Sciatic nerve (tissue), 2 donors: ENCODE results near the gene ZSCAN10. TPM values are rescaled to one million over a fixed set of nuclear protein-coding genes. Genes with fewer than 3 reads are reported as not detected.
"Not testable (repeated sequence)": the region's sequence is repeated elsewhere in the genome, so short reads cannot be mapped to it uniquely, and the experiment has no call there.

ENCODE experiments used
- ATAC-seq: fragments of 200-7000 bp; cut with Tn5 transposase; one replicate; pipeline ENCODE4 v1.9.1; 2020; ENCODE audit warnings: mild to moderate bottlenecking, moderate library complexity
- DNase-seq: peaks from one replicate; pipeline ENCODE4 v3.0.0-alpha.2; 2020; ENCODE audit warnings: low spot score
- intact Hi-C: fragments of 100-400 bp; cut with DNase I; formaldehyde crosslinking; loops from one replicate; pipeline ENCODE4 v1.14.2; 2022
- total RNA-seq: library from RNA; stranded (reverse); fragmentation: NEBNext Ultra II Directional; extraction: Animal tissue kit (Norgen Biotek cat#: 25700); gene quantifications from one replicate; pipeline ENCODE4 v1.2.1, GENCODE V29; 2021
- donor health status: DM: no; HTN: no; CAD: no.
- donor health status: DM: no; HTN: no; CAD: no.

The ZSCAN10 gene
- total RNA-seq, 1 donor from 2014 or later, result not detected

- intact Hi-C loops, result loop anchor here (10.0 kb wide), 2 partner anchors 58 to 108 kb away; partner anchors contain the start of gene ZNF205
- DNase-seq, result no peak
- no peak for ATAC-seq
Measured at GRCh38 chr16:3056336-3057180, 42.5 kb downstream of the ZSCAN10 start.

DNA sequence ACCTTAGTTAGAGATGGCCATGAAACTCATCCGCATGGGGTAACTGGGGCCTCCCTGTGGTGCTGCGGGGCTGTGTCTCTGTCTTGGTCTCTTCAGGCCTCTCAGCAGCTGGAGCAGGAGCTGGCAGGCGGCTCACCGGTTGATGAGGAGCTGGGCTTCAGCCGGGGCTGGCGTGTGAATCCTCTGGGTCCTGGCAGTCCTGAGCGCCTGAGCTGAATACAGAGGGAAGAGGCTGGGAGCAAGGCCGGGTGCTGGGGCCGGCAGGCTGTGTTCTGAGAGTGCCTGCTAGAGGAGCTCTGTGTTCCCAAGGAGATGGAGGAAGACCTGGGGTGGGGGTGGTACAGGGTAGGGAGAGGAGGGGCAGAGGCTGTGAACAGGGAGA lies 43.4 kb downstream of the ZSCAN10 start:
- not testable (repeated sequence) for ATAC-seq, DNase-seq
- intact Hi-C loops, result loop anchor here (10.0 kb wide), 2 partner anchors 59 to 109 kb away; partner anchors contain the start of gene ZNF205

- intact Hi-C loops, result loop anchor here (10.0 kb wide), 2 partner anchors 60 to 110 kb away; partner anchors contain the start of gene ZNF205
- DNase-seq (no peak), ATAC-seq (no peak)
Measured at GRCh38 chr16:3054965-3055733, 43.9 kb downstream of the ZSCAN10 start.

DNA sequence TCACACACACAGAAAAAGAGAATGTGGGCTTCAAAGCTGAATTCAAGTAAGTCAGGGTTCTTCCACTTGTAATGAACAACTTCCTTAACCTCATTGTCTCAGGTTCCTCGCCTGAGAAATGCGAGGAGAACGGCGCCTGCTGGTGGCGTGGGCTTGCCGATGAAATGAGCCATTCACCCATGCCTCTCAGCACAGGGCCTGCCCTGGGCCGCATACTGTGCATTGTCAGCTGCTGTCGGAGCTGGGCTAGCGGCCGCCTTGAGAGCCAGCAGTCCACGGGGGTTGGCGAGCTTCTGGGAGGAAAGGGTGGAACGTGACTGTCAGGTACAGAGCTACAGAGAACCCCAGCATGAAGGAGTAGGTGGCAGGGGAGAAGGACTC lies 45.8 kb downstream of the ZSCAN10 start:
- not testable (repeated sequence) for DNase-seq
- intact Hi-C loops, result loop anchor here (10.0 kb wide), 2 partner anchors 61 to 111 kb away; partner anchors contain the start of gene ZNF205

DNA sequence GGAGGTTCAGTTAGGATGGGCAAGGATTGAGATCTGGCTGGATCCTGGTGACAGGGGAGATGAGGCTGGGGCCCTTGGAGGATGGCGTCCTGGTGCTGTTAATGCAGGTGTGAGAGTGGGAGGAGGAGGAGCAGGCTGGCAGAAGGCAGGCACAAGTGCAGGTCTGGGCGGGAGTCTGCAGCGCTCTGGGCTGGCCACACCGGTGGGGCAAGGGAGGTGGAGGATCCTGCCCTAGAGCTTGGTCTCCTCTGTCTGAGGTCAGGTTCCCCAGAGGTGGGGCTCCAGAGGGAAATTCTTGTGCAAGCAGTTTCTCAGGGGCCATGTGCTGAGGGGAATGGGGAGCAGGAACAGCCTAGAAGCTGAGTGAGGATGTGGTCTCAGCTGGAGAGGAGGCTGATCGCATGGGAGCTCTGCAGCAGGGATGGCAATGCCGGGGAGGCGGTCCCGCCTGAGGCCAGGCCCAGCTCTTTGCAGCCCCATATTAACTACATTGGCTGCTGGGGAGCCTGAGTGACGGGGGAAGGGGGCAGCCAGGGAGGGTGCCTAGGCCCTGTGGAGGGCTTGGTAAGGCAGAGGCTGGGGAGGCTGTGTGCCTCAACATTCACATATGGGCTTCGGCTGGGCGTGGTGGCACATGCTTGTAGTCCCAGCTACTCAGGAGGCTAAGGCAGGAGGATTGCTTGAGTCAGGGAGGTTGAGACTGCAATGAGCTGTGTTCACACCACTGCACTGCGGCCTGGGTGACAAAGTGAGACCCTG lies 46.3 kb downstream of the ZSCAN10 start:
- intact Hi-C loops, result loop anchor here (10.0 kb wide), 2 partner anchors 62 to 112 kb away; partner anchors contain the start of gene ZNF205
- not testable (repeated sequence) for ATAC-seq, DNase-seq

More for the DNA sequence above, 45.8 kb downstream of the ZSCAN10 start:
- not testable (repeated sequence) for ATAC-seq

- ATAC-seq (no peak), DNase-seq (no peak)
- intact Hi-C loops, result loop anchor here (10.0 kb wide), 2 partner anchors 63 to 113 kb away; partner anchors contain the start of gene ZNF205
Measured at GRCh38 chr16:3051494-3051893, 47.6 kb downstream of the ZSCAN10 start.

DNA sequence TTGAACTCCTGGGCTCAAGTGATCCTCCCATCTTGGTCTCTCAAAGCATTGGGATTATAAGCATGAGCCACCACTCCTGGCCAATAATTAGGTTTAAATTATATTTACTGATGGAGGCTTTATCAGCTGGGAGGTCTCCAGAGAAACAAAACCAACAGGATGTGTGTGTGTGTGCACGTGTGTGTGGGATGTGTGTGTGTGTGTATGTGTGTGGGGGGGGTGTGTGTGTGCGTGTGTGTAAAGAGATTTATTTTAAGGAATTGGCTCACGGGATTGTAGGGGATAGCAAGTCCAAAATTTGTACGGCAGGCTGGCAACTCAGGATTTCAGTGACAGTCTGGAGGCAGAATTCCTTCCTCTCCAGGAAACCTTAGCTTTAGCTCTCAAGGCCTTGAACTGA lies 48.1 kb downstream of the ZSCAN10 start:
- intact Hi-C loops, result loop anchor here (10.0 kb wide), 2 partner anchors 64 to 114 kb away; partner anchors contain the start of gene ZNF205

GRCh38 chr16:3050487-3050886 lies 48.6 kb downstream of the ZSCAN10 start:
- ATAC-seq, result no peak
- intact Hi-C loops, result loop anchor here (10.0 kb wide), 2 partner anchors 64 to 114 kb away; partner anchors contain the start of gene ZNF205

More for the DNA sequence above, 48.1 kb downstream of the ZSCAN10 start:
- ATAC-seq, result no peak
- no peak for DNase-seq

DNA sequence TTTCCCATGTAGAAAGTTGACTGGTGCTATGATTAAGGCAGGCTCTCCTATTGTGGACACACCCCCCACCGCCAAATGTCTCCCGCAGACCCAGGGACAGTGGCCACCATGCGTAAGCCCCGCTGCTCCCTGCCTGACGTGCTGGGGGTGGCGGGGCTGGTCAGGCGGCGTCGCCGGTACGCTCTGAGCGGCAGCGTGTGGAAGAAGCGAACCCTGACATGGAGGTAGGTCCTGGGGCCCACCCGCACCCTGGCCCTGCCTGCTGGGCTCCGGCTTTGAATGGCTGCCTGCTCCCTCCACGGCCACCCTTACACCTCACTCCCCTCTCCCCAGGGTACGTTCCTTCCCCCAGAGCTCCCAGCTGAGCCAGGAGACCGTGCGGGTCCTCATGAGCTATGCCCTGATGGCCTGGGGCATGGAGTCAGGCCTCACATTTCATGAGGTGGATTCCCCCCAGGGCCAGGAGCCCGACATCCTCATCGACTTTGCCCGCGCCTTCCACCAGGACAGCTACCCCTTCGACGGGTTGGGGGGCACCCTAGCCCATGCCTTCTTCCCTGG lies 49.1 kb downstream of the ZSCAN10 start:
- intact Hi-C loops, result loop anchor here (10.0 kb wide), 2 partner anchors 65 to 115 kb away; partner anchors contain the start of gene ZNF205
- ATAC-seq, result no peak
- DNase-seq, result no peak

More at GRCh38 chr16:3050487-3050886, 48.6 kb downstream of the ZSCAN10 start:
- DNase-seq, result no peak

GRCh38 chr16:3047387-3047720 lies 51.7 kb downstream of the ZSCAN10 start:
- intact Hi-C loops, result no loop called here
- DNase-seq (no peak), ATAC-seq (no peak)

DNA sequence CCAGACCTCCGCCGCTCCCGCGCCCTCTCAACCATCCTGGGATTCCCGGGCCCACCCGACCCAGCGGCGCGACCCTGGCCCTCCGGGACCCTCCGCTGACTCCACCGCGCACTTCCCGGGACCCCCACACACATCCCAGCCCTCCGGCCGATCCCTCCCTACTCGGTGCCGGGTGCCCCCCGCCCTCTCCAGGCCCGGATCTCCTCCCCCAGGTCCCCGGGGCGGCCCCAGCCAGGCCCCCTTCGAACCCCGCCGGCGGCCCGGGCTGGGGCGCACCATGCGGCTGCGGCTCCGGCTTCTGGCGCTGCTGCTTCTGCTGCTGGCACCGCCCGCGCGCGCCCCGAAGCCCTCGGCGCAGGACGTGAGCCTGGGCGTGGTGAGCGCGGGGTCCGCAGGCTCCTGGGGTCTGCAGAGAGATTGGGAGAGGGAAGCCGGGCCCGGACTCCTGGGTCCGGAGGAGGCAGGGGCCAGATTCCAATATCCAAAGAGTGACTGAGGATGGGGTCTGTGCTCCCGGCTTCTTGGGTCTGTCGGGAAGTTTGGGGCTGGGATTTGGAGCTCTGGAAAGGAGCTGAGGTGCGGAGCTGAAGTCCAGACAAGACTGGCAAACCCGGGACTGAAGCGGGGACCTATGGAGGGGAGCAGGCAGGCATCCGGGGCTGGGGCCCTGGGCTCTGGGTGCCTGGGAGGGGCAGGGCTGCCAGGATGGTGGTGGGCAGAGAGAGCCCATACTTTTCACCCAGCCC lies 52.3 kb downstream of the ZSCAN10 start:
- DNase-seq, result no peak
- intact Hi-C loops, result no loop called here
- peak; percentile 19 for ATAC-seq

GRCh38 chr16:3045758-3046640 lies 53.1 kb downstream of the ZSCAN10 start, which contains the start of gene MMP25:
Gene MMP25, plus strand, starts transcription at chr16:3046561. Its CDS starts 357 bp downstream, at chr16:3046918.
- DNase-seq (no peak), ATAC-seq (peak; percentile 41)
- intact Hi-C loops, result no loop called here

GRCh38 chr16:3044708-3045107 lies 54.4 kb downstream of the ZSCAN10 start:
- intact Hi-C loops, result no loop called here
- ATAC-seq (no peak), DNase-seq (no peak)

GRCh38 chr16:3042376-3042775 lies 56.7 kb downstream of the ZSCAN10 start:
- DNase-seq (no peak), ATAC-seq (no peak)
- intact Hi-C loops, result no loop called here

GRCh38 chr16:3038896-3039295 lies 60.2 kb downstream of the ZSCAN10 start:
- no peak for ATAC-seq
- intact Hi-C loops, result no loop called here

More at GRCh38 chr16:3038896-3039295, 60.2 kb downstream of the ZSCAN10 start:
- DNase-seq, result no peak
